Measurements from ENCODE around the gene RBM34.
"Not testable (repeated sequence)": the region's sequence is repeated elsewhere in the genome, so short reads cannot be mapped to it uniquely, and the experiment has no call there.

The RBM34 gene

DNA sequence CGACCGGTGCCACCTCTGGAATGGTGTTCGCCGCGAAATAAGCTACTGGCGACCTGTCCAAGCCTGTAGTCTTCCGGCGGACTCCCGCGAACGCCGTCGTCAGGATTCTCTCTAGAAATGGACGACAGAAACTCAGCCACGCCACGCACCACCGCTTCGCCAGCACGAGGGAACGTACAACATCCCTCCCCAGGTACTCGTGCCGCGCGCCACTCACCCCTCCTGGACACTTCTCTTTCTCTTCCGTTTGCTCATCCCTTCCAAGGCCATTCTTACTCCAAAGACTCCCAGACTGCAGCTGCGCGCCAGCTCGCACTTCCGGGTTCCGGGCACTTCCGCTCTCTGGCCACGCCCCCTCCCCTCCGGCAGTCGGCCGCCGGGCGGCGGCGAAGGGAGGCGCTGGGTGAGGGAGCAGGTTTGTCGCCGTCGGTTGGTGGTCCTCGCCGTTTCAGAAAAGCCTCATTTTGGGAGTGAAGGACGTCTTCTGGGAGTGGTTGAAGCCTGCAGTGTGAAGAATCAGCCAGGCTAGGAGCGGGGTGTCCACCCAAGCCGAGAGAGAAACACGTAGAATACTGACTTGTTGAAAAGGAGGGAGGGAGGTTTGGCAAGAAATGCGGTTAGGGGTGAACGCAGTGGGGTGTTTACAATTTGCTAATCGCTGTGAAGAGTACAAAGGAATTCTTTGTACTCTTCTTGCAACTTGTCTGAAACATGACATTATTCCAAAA is at the start of gene RBM34:
Gene RBM34, minus strand, starts transcription at position 294 of the 728 bp plus-strand sequence. Its CDS starts 24 bp downstream, at position 270.
- DNase-seq: peak; percentile 94 to 96

DNA sequence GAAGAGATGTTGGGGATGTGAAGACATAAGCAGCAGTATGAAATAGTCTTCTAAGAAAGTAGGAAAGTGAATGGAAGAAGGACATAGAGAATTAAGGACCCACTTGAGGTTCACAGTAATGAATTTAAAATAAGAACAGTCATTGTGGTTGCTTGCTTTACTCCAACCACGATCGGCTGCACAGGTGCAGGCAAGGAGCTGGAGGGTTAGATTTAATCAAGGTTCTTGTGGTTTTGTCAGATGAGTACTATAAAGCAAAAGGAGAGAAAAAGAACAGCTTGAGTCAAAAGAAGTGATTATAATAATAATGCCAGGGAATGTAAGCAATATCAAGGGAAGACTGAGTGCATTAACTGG is 46.1 kb upstream of the RBM34 start:
- DNase-seq: peak; percentile 65 to 66

- no peak for DNase-seq
Measured at GRCh38 chr1:235206533-235207208, 45.6 kb upstream of the RBM34 start.

DNA sequence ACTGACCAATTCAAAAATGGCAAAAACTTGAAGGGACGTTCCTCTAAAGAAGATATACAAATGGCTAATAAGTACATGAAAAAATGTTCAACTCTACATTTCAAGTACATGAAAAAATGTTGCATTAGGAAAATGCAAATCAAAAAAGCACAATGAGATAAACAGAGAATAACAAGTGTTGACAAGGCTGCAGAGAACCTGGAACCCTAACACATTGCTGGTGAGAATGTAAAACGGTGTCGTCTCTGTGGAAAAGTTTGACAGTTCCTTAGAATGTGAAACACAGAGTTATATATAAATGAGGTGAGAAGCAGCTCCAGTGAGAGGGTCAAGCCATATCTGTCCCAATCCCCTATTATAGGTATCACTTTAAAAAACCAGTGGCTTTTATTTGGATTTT is 44.6 kb upstream of the RBM34 start:
- DNase-seq: no peak

DNA sequence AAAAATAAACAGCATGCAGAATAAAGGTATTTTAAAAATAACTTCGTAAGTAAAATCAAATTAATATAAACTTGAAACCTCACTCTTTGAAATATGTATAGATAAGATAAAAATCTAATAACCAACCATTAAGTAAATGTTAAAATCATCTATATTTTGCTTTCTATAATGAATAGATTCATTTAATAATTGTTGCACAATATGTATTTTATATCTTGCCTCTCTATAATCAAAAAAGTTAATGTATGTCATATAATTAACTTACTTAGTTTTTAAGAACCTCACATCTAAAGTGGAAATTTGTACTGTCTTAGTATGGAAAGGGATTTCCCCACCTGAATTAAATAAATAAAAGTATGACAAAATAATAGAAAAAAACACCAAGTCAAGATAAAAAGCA is 42.4 kb upstream of the RBM34 start:
- no peak for DNase-seq

GRCh38 chr1:235202447-235202846 is 41.4 kb upstream of the RBM34 start:
- not testable (repeated sequence) for DNase-seq

DNA sequence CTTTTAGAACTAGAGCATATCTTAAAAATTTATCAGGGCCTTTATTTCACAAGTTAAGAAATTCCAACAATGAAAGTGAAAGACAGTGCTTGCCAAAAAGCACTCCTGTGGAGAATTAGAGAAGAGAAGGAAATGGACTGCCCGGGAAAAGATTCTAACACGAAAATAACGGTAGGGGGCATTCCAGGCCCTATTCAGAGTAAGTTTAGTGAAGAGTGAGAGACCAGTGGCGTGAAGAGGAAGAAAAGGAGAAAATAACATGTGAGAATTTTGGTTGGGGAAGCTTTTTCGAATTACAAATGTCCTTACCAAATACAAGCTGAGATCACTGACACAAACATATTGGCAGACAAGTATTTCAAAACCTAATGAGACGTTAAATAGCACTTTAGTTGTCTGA is 38.4 kb upstream of the RBM34 start:
- DNase-seq: no peak

GRCh38 chr1:235190431-235190830 is 29.4 kb upstream of the RBM34 start:
- DNase-seq: no peak

DNA sequence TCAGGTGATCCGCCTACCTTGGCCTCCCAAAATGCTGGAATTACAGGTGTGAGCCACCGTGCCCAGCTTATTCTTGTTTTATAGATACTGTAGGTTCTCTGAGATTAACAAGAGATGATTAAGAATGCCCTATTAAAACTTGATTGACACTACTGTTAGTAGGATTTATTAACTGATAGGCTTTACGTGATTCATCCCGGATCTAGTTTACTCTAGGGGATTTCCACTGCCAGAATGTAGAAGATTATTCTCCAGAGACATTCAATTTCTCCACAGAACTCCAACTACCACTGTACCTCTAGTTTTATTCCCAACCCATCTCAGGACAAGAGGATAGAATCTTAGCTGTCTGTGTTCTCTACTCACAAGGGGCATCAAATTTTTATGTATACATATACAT is 26.3 kb upstream of the RBM34 start:
- no peak for DNase-seq

DNA sequence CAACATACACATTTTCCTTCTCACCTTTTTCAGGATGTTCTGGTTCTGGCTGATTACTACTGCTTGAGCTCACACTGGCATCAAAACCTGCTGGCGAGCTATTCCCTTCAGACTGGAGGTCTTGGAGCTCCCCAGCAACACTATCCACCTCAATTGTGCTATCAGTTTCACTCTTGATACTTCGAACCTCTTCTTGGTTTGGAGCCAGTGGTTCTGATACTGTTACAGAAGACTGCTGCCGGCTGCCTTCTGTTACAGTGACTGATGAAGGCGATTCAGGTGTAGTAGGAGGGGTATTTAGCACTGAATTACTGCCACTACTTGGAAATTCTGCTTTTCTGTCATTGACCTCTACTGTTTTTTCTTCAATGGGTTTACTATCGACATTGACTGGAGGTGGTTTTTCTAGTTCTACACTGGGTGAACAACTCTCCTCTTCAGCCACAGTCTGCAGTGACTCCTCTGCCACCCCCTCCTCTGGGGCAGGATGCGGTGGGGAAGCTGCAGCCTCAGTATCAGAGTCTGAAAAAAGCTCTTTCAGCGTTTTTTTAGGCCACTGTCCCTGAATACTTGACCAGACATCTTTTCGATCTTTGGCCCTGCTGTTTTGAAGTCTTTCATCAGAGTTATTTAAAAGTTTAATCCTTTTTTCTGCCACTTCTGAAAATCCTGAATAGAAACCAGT is 20.7 kb upstream of the RBM34 start:
- DNase-seq: no peak

DNA sequence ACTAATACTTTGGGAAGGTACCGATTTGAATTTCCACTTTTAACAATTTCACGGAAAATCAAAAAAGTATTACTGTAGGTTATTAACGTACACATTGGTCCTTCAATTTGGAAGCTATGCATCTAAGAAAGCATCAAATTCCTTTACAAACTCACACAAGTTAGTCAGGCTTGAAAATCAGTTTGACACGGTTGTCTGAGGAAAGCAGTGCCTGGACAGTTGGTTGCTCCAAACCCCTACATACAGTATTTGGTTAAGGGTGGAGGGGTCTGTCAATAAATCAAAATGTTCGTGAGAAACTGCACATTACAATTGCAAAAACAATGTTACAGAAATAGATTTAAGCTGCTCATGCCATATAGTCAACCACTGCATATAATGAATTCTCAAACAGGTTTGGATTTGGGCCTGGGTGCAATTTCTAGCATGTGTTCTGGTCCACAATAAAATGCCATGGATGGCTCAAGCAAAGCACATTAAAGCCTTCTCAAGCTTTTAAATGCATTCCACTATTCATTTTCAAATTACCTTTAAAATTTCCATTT is 19.9 kb upstream of the RBM34 start:
- no peak for DNase-seq

- no peak for DNase-seq
Measured at GRCh38 chr1:235176486-235176885, 15.4 kb upstream of the RBM34 start.

GRCh38 chr1:235169986-235170385 is 8.9 kb upstream of the RBM34 start:
- DNase-seq: no peak

DNA sequence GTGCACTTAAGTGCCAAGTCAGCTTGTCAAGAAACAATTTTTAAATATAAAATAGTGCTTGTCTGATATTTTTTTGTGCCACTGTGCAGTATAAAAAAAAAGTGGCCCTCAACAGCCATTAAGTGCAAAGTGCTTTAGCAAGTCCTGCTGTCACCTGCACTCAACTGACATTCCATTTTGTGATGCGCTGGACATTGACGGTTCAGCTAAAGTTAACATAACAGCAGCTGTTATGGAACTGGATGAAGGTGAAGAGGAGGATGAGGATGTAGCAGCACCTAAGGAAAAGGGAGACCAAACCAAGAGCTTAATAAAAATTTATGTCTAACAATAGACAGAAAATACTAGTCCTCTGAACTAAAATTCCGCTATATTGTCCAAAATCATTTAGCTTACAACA is 7.3 kb upstream of the RBM34 start:
- DNase-seq: no peak

DNA sequence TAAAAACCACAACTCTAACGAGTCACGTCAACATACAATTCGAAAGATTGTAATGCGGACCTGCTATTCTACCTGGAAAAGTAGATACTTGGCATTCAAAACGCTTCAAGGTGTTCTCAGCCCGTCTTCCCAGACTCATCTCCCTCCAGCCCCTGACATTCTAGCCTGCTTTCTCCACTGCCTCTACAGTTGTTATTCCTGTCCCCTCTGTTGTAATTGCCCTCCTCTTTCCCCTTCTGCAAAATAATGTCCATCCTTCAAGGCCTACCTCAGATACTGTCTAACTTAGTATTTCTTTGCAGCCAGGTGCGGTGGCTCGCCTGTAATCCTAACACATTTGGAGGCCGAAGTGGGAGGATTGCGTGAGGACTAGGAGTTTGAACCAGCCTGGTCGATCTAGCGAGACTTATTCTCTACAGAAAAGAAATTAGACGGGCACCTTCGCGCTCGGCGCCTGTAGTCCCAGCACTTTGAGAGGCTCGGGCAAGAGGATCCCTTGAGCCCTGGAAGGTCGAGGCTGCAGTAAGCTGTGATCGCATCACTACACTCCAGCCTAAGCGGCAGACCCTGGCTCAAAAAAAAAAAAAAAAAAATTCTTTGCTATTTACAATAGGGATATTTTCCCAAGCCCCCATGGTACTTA is 756 bp upstream of the RBM34 start:
- no peak for DNase-seq

GRCh38 chr1:235160383-235160956 is 580 bp downstream of the RBM34 start:
- DNase-seq: no peak

DNA sequence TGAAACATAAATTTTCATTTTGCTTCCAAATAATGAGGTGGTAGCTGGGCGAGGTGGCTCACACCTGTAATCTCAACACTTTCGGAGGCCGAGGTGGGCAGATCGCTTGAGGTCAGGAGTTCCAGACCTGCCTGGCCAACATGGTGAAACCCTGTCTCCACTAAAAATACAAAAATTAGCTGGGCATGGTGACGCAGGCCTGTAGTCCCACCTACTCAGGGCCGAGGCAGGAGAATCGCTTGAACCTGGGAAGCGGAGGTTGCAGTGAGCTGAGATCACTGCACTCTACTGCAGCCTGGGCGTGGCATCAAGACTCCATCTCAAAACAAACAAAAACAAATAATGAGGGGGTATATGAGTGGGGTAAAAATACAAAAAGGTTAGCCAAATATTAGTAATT is 1.1 kb downstream of the RBM34 start:
- DNase-seq: not testable (repeated sequence)

GRCh38 chr1:235159284-235159683 is 1.8 kb downstream of the RBM34 start:
- DNase-seq: not testable (repeated sequence)

GRCh38 chr1:235158680-235159079 is 2.4 kb downstream of the RBM34 start:
- no peak for DNase-seq

DNA sequence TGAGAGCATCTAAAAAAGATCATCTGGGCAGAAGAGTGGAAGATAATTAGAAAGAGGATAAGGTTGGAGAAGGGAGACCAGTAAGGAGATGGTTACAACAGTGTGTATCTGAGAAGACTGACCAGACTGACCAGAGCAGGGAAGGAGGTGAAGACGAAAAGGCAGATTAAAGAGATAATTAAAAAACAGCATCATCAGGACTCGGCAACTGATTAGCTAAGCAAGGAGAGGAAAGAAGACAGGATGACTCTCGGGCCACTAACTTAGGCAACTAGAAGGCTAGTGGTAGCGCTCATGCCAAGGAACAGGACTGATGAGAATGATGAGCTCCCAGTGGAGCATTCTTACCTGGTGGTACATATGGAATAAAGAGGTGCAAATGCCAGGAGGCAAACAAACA is 3.9 kb downstream of the RBM34 start:
- no peak for DNase-seq

- DNase-seq: no peak
Measured at GRCh38 chr1:235156740-235157139, 4.3 kb downstream of the RBM34 start.

DNA sequence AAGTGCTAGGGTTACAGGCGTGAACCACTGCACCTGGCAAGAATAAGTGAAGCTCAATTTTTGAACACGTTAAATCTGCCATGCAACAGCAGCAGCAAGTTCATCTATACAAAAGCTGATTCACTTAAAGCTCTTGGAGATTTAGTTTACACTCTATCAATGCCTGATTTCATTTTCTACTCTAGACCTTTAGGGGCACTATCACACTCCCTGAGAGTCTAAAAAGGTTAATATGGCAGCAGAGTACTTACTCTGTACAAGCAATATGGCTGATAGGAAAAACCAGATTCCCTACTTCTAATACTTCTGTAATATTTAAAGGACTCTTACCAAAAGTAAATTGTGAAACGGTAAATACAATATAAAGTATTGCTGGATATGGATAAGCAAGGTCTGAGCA is 4.8 kb downstream of the RBM34 start:
- no peak for DNase-seq

GRCh38 chr1:235152235-235152634 is 8.8 kb downstream of the RBM34 start:
- no peak for DNase-seq
